Endothelial cell of umbilical vein (primary cell): ENCODE measurements around the gene NETO1. TPM values are rescaled to one million over a fixed set of nuclear protein-coding genes. Genes with fewer than 3 reads are reported as not detected.

ENCODE experiments used
- BruUV-seq: library from RNA; stranded (reverse); fragments of 400-500 nt; replicated peaks from 2 replicates; lab custom pipeline; 2021; lab: Mats Ljungman, UMichigan
- CTCF ChIA-PET: fragments of 300-600, 350-600 bp; sonication (Branson Sonifier 250); formaldehyde crosslinking; loops from one replicate; lab custom pipeline; 2021; ENCODE audit warnings: antibody characterized with exemption, inconsistent platforms; lab: Charles Lee
- POLR2A ChIA-PET: fragments of 300-600, 350-600 bp; sonication (Branson Sonifier 250); formaldehyde crosslinking; loops from one replicate; lab custom pipeline; 2021; ENCODE audit warnings: antibody characterized with exemption, inconsistent platforms; lab: Charles Lee
- DNase-seq: peaks from one replicate; pipeline ENCODE4 v3.0.0-alpha.2; 2011; ENCODE audit warnings: low read depth, low spot score
- FAIRE-seq: peaks from 2 replicates; lab custom pipeline; 2011; peaks lifted over from hg19 to GRCh38; lab: Jason Lieb, UNC
- H2AFZ ChIP-seq: 2 replicates; pipeline ENCODE4 v1.6.0; 2012; ENCODE audit warnings: low read depth, low read length, control low read depth, inconsistent platforms
- H3K27ac ChIP-seq: 2 replicates; pipeline ENCODE4 v1.5.1; 2011; ENCODE audit warnings: low read depth, mild to moderate bottlenecking, control low read depth, low read length, moderate library complexity; ENCODE audit not compliant: insufficient read depth
- H3K27me3 ChIP-seq, 2 experiments: 2 replicates each; pipeline versions ENCODE4 v1.6.0 to v1.6.1; 2011; ENCODE audit warnings: low read length in 2 of 2, mixed read lengths in 1 of 2; ENCODE audit not compliant: control insufficient read depth in 2 of 2, insufficient read depth in 2 of 2
- H3K36me3 ChIP-seq, 2 experiments: 2 replicates in 1 of 2; 3 replicates in 1 of 2; pipeline ENCODE4 v1.5.1; 2011; ENCODE audit warnings: low read length in 2 of 2, mild to moderate bottlenecking in 1 of 2, moderate library complexity in 1 of 2; ENCODE audit not compliant: control insufficient read depth in 2 of 2, insufficient read depth in 2 of 2; ENCODE audit errors: extremely low read depth in 1 of 2
- H3K4me1 ChIP-seq: 3 replicates; pipeline ENCODE4 v1.5.1; 2011; ENCODE audit warnings: mild to moderate bottlenecking, low read length; ENCODE audit not compliant: control insufficient read depth, insufficient read depth; ENCODE audit errors: extremely low read depth
- H3K4me2 ChIP-seq: 2 replicates; pipeline ENCODE4 v1.6.1; 2011; ENCODE audit warnings: low read length, control low read depth, mixed read lengths; ENCODE audit not compliant: insufficient read depth
- H3K4me3 ChIP-seq, 3 experiments: fragments of 200-600 bp in 1 of 3; sonication (generic), shearing (Covaris generic) in 1 of 3; replicated peaks in 1 of 3; 2 replicates each; pipeline ENCODE4 v1.5.1; 2011 to 2016; ENCODE audit warnings: control low read depth in 3 of 3, low read length in 3 of 3, mild to moderate bottlenecking in 2 of 3, inconsistent platforms in 1 of 3, low read depth in 1 of 3, moderate library complexity in 1 of 3; ENCODE audit not compliant: insufficient read depth in 1 of 3
- H3K79me2 ChIP-seq: 2 replicates; pipeline ENCODE4 v1.6.0; 2012; ENCODE audit warnings: low read length, inconsistent platforms; ENCODE audit not compliant: control insufficient read depth, insufficient read depth
- H3K9ac ChIP-seq: replicated peaks from 2 replicates; pipeline ENCODE3; 2011; ENCODE audit warnings: low read length, control low read depth; ENCODE audit not compliant: insufficient read depth; ENCODE audit errors: extremely low read depth
- H3K9me1 ChIP-seq: replicated peaks from 3 replicates; pipeline ENCODE4 v1.6.0; 2011; ENCODE audit warnings: mild to moderate bottlenecking, low read length; ENCODE audit not compliant: control insufficient read depth, insufficient read depth; ENCODE audit errors: extremely low read depth
- H3K9me3 ChIP-seq: replicated peaks from 2 replicates; pipeline ENCODE4 v1.5.1; 2012; ENCODE audit warnings: low read length, inconsistent platforms; ENCODE audit not compliant: control insufficient read depth, insufficient read depth
- H4K20me1 ChIP-seq: replicated peaks from 2 replicates; pipeline ENCODE3; 2011; ENCODE audit warnings: mild to moderate bottlenecking, low read length; ENCODE audit not compliant: control insufficient read depth, insufficient read depth; ENCODE audit errors: extremely low read depth
- CTCF ChIP-seq, 2 donors: IDR thresholded peaks; 1 replicate in 1 of 2; 2 replicates in 1 of 2; pipeline ENCODE4 v1.5.1; 2011; ENCODE audit warnings: low read length in 2 of 2, mild to moderate bottlenecking in 2 of 2, moderate library complexity in 2 of 2, control low read depth in 1 of 2, inconsistent platforms in 1 of 2, low read depth in 1 of 2; ENCODE audit not compliant: insufficient read depth in 1 of 2; ENCODE audit errors: extremely low read depth in 1 of 2
- EZH2 ChIP-seq: IDR thresholded peaks from 2 replicates; pipeline ENCODE4 v1.6.1; 2012; ENCODE audit warnings: borderline replicate concordance, low read depth, mild to moderate bottlenecking, moderate library complexity, low read length, inconsistent platforms; ENCODE audit not compliant: severe bottlenecking
- FOS ChIP-seq: IDR thresholded peaks from 2 replicates; pipeline ENCODE4 v1.6.1; 2011; ENCODE audit warnings: mild to moderate bottlenecking, low read length, moderate library complexity, borderline replicate concordance; ENCODE audit not compliant: insufficient read depth
- GATA2 ChIP-seq: IDR thresholded peaks from 2 replicates; pipeline ENCODE4 v1.7.0; 2011; ENCODE audit warnings: low read depth, mild to moderate bottlenecking, moderate library complexity, mixed read lengths, low read length; ENCODE audit not compliant: insufficient read length, insufficient read depth
- JUN ChIP-seq: IDR thresholded peaks from 2 replicates; pipeline ENCODE4 v1.6.1; 2011; ENCODE audit warnings: borderline replicate concordance, low read depth; ENCODE audit not compliant: insufficient read length, insufficient read depth
- MAX ChIP-seq: IDR thresholded peaks from 2 replicates; pipeline ENCODE4 v1.6.1; 2011; ENCODE audit not compliant: insufficient read depth, insufficient read length
- MYC ChIP-seq: IDR thresholded peaks from one replicate; pipeline ENCODE4 v1.6.1; 2011; ENCODE audit warnings: mild to moderate bottlenecking, low read depth, low read length
- POLR2A ChIP-seq: IDR thresholded peaks from 2 replicates; pipeline ENCODE4 v1.6.1; 2012; ENCODE audit warnings: low read depth, mild to moderate bottlenecking, control low read depth, low read length
- POLR2AphosphoS5 ChIP-seq: IDR thresholded peaks from 2 replicates; pipeline ENCODE4 v1.6.1; 2012; ENCODE audit warnings: low read depth, mild to moderate bottlenecking, control low read depth, low read length, moderate library complexity; ENCODE audit not compliant: insufficient read depth
- dilution Hi-C: fragments of 300-500 bp; cut with MboI; formaldehyde crosslinking; loops from one replicate; pipeline ENCODE4 v1.15.0; 2019; ENCODE audit warnings: low sequenced_read_pairs; ENCODE audit not compliant: extremely low pct_ligation_motif_present
- intact Hi-C: fragments of 100-400 bp; cut with micrococcal nuclease; formaldehyde crosslinking; loops from one replicate; pipeline ENCODE4 v1.10.0; 2022
- polyA plus RNA-seq, 4 experiments: library from polyadenylated mRNA; depleted of rRNA in 3 of 4; stranded (reverse) in 3 of 4; unstranded in 1 of 4; fragments of >200 nt; gene quantifications; 2 replicates each; pipeline versions ENCODE4 v1.2.1 to v1.2.3, GENCODE V29; 2011 to 2012; ENCODE audit warnings: missing spikeins in 1 of 4
- total RNA-seq: library from RNA; stranded (reverse); gene quantifications from 2 replicates; pipeline ENCODE4 v1.2.3, GENCODE V29; 2021

The NETO1 gene
- total and polyA plus RNA-seq, 2 donors (not counting 3 experiments of a cell fraction or from before 2014, with no cell fraction given) = not detected

GRCh38 chr18:72742002-72742401 is 125.8 kb downstream of the NETO1 start:
- Histone ChIP-seq H3K9ac (no peak overlapping the region), H3K79me2 (no peaks in the 10 kb centered on the region), H4K20me1 (no peaks in the 10 kb centered on the region), H3K4me2 (no peak overlapping the region), H3K36me3 (no peaks in the 10 kb centered on the region), H3K9me1 (no peaks in the 10 kb centered on the region), H2AFZ (no peak overlapping the region), H3K4me1 (no peaks in the 10 kb centered on the region), H3K4me3 (no peak overlapping the region), H3K27me3 (no peaks in the 10 kb centered on the region), H3K27ac (no peak overlapping the region), H3K9me3 (peaks cover 4% of the 10 kb centered on the region)
- no peak for DNase-seq
- dilution Hi-C loops (no loop called here), intact Hi-C loops (no loop called here)
- TF ChIP-seq POLR2A (no peak), GATA2 (no peak), FOS (no peak), CTCF (IDR thresholded peaks at IDR 0.05; ENCODE audit: extremely low read depth in 1 of 2, insufficient read depth in 1 of 2, low read depth in 1 of 2, low read length in 2 of 2) (no peak), MAX (no peak), POLR2AphosphoS5 (no peak), EZH2 (no peak), JUN (no peak), MYC (no peak)
- FAIRE-seq = no peak
- ChIA-PET POLR2A (no interaction called here), CTCF (no interaction called here)
- no TSS peak for BruUV-seq
